GM21360 (cell line): ENCODE measurements around the gene NKX3-2.
A peak's percentile ranks its signal among the peaks of the same experiment; 100 is the strongest.

Experiments used
- ATAC-seq: cut with Tn5 transposase; IDR thresholded peaks from one replicate; pipeline ENCODE4 v1.9.1; 2021; ENCODE audit warnings: mild to moderate bottlenecking, moderate library complexity; ENCODE audit not compliant: unreplicated experiment

NKX3-2 gene

DNA sequence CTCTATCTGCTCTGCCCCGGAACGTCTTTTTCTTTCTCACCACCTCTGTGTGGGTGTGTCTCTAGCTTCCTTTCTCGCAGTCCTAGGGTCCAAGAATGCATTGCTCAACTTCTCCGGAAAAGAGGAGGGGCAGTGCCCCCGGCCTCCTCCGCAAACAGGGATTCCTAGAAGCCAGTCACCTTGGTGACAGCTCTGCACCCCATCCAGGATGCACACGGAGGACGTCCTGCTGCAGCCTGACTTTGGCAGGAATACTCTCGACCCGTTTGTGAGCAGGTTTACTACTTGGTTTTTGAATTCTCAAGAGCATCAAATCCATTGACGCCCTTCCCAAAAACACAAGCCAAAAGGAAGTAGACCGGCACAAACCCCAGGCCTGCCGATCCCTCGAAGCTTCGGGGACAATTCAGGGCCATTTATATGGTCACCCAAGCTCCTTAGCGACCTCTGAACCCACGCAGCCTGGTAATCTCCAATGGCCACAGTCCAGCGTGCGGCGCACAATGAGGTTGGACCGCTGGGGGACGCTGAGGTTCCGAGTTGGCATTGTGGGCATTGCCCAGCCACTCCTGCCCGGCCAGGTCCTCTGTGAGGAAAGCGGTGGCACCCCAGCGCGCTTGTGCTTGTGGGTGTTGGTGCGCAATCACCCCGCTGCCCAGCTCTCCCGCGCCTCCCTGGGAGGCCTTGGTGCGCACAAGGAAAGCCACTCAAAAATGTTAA is 9.8 kb downstream of the NKX3-2 start:
- no peak for ATAC-seq

DNA sequence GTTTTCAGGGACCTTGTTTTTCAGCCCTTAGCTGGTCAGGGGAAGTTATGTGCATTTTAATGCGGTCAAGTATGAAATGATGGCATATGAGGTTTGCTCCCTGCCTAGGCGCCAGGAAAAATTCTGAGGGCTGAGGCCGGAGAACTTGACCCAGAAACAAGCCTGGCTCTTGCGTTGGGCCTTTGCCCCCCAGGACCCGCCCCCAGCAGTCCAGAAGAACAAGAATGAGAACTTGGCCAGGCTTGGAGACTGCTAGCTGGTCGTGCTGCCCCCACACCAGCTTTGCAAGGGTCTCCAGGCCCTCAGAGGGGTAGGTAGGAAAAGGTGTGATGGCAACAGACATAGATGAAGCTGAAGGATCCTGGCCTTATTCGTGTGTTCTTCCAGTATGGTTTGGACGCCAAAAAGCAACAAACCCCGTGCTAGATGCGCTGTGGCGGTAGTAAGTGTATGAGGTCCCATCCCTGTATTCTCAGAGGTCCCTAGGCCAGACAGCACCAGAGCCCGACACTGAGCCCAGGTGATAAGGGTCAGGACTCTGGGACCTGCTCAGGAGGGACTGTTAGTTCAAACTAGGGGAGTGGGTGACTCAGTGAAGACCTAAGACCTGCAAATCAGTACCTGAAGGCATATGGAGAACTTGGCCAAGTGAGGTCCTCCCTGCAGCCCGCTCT is 10.5 kb downstream of the NKX3-2 start:
- ATAC-seq: no peak

DNA sequence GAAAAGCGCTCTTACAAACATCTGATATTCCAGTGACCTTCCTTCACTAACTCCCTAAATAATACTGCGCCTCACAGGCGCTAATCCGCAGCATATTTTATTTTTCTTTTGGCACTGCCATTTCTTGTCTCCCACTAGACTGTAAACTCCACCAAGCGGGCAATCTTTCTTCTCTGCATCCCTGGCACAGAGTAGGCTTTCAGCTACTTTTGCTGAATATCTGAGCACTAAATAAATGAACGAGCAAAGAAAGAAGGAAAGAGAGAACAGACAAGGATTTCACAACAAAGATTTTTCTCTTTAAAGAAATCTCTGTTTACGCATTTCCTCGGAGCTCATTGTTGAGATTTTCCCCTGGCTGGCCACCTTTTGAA is 12.7 kb downstream of the NKX3-2 start:
- ATAC-seq: no peak

DNA sequence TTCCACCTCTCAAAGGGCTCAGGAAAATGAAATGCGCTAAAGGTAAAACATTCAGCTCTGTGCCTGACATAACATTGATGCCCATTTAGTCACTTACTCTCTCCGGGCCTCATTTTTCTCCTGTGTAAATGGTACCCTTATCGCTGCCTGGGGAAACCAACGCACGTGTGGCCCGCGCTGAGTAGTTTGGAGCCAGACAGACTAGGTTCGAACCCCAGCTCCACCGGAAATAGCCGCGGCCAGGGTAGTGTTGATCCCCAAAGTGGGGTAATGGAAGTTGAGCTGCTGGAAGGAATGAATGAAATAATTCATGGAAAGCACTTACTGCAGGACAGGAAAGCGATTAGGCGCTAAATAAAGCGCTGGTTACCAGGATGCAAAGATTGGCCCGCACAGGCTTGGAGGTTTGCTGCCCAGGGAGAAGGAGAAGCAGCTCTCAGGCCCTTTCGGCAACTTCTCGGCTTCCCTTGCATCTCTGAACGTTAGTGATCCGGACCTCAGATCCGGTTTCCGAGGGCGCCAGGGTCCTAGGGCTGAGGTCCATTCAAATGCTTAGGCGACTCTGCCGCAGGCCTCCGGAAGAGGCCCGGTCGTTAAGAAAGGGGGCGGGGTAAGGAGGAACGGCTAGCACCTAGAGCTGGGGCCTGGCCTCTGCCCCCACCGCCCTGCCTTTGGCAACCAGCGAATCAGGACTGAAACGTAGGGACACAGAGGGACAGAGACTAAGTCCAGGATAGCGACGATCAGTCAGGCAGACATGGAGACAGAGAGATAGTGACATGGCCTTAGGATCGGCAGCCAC is 13.3 kb downstream of the NKX3-2 start:
- no peak for ATAC-seq

DNA sequence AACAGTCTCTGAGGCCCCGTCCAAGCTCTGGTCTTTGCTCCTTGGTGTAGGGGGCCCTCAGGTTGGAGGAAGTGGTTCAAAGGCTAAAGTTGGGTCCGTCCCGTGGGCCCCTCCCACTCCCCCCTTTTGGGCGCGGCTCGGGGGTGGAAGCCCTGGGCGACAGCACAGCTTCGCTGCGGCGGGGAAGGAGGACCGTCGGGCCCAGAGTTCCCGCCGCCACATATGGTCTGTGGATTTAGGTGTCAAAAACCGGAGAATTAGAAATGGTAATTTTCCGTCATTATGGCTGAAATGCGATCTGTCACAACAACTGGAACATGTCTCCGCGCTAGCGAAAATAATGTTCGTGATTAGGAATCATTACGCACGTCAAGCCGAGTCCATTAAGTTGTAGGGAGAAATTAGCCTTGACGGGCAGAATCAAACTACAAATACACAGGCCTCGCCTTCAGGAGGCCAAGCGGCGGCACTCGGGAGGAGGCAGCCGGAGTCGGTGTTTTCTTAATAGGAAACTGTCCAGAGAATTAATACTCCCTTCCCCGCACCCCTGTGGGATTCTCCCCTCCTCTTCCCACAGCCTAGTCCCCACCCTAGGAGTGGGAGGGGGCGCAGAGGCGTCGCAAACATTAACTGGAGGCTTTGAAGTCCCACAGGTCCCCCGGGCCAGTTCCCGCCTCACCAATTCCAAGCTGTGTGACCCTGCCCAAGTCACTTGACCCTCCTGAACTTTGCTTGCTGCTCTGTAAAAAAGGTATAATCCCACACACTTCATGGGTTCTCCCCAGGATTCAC is 15.0 kb downstream of the NKX3-2 start:
- no peak for ATAC-seq

DNA sequence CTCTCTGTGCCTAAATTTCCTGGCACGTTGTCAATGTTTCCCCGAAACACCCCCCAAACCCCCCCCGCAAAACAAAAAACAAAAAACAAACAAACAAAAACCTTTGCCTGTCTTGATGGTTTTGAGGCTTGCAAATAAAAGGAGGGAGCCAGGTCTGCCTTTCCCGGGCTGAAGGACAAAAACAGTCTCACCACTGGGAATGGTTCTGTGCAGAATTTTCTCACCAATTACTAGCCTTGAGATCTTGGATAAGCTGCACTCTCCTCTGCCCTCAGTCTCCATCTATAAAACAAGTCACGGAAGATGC is 15.5 kb downstream of the NKX3-2 start:
- no peak for ATAC-seq

DNA sequence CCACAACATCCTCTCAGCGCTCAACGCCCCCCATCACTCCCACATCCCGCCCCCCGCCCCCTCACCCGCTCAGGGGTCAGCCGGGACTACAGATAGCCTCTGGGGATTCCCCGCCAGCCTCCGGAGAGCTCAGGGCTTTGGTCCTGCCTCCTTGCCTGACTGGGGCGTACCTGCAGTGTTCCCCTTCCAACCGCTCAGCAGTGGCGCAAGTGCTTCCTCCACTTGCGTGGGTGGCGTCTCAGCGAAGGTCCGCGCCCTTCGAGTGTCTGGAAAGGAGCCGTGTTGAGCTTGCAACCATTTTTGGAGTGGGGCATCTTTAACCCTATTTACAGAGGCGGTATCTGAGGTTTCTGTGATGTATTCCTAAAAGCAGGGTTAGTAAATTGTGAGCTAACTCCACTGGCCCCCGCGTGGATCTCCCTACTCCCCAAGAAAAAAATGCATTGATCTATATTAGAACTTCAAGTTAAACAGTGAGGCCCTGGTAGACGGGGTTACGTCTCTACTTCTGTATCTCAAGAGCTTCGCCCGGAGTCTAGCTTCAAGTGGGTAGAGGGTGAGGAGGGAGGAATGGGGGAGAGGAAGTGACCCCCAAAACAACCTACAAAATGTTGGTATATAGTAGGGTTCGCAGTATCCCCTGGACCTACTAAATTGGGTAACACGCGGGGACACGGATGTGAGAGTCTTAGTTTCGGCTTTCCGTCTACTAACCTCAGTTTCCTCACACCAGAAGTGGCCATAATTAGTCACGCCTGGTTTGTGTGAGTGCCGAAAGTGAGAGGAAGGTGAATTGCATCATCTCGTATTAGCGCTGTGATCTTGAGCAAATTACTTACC is 16.1 kb downstream of the NKX3-2 start:
- ATAC-seq: peak; percentile 85

DNA sequence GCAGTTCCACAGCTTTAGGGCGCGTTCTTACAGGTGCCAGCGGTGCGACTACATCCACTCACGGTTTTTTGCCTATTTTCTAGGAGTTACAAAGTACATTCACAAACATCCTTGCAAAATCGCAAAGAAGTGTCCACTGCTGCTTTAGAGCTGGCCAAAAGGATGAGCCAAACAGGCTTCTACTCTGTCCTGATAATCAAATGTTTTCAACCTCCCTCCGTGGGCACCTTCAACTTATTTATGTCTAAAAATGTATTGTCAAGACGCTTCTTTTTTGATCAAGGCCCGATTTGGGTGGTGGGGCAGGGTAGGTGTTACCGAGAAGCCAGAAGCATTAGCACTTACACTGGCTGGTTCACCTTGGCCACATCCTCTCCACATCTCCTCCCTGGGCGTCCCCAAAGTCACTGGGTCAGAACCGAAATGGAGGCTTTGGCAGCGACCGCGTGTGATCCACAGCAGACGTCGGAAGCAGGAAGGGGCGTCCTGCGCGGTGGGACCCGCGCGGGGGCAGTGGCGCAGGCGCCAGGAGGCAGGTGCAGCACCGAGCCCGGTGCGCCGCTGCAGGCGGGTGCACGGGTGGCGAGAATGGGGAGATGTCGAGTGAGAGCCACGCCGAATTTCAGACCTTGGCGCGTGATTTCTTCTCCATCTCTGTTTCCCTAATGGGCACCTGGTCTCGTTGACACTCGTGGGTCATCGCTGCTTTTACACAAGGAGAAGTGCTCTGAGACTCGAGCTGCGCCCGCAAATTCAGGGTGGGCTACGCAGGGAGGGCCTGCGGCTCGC is 16.9 kb downstream of the NKX3-2 start:
- no peak for ATAC-seq

DNA sequence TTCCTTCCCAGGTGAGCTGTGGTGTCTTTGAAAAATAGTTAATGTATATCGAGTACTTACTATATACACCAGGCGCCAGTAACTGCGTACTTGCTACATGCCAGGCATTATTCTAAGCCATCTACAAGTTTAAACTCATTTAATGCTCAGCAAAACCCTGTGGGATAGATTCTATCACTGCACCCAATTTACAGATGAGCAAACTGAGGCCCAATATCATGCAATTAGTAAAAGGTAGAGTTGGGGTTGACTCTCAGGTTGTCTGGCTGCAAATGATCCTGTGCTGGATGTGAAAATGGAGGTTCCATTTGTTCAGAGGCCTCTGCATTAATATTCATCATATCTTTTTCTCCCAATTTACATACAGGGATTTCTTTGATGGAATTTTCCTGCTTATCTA is 17.6 kb downstream of the NKX3-2 start:
- no peak for ATAC-seq

DNA sequence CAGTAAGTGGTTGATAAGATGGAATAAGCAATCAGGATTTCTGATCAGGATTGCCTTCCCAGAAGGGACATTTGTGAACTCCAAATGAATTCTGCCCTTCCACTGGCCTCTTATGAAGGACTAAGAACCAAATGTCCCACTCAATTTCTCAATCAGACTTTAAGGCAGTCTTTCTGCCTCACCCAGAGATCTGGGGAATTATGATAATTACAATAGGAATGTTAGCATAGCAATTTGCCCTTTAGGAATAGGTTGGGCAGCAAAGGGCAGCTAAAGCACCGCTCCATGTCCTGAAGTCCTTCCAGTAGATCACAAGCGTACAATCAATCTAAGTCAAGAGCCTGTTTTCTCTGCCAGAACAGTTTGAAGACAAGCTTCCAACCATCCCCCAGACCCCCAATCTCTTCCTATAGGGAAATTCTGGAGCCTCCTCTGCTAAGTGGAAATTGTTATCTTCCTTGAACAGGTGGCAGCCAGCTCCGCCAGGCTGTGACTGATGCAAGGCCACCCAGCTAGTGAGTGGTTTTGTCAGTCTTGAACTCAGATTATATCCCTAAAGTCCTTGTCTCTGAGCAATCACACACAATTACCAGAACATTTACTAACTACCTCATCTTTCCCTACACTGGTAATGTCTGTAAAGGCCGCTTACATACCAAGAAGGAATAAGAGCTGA is 18.6 kb downstream of the NKX3-2 start:
- ATAC-seq: no peak

DNA sequence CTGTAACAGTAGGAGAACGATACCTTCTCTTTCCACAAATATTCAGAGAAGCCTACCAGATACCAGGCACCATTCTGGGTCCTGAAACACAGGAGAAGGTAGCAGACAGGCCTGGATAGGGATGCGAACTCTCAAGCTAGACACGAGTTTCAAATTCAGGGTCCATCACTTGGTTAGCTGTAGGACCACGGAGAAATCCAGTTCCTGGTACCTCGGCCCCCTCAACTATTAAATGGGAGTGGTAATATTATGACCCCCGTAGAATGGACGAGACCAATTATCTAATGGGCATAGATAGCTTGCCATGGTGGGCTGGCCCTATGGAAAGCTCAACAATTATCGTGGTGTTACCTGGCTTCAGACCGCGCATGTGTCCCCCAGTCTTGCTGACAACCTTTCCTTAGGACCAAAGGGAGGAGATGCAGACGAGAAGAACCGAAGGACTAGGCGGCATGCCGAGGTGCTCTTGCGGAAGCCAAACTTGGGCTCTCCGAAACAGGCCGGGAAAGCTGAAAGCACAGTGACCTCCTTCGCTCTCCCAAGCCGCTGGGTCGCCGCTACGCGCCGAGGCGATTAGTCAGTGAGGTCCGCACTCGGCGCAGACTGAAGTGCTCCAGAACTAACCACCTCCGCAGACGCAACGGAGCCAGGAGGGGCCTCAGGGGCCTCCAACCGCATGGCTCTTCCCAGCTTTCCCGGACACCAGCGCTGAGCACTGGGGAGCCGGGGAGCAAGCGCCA is 19.6 kb downstream of the NKX3-2 start:
- no peak for ATAC-seq

DNA sequence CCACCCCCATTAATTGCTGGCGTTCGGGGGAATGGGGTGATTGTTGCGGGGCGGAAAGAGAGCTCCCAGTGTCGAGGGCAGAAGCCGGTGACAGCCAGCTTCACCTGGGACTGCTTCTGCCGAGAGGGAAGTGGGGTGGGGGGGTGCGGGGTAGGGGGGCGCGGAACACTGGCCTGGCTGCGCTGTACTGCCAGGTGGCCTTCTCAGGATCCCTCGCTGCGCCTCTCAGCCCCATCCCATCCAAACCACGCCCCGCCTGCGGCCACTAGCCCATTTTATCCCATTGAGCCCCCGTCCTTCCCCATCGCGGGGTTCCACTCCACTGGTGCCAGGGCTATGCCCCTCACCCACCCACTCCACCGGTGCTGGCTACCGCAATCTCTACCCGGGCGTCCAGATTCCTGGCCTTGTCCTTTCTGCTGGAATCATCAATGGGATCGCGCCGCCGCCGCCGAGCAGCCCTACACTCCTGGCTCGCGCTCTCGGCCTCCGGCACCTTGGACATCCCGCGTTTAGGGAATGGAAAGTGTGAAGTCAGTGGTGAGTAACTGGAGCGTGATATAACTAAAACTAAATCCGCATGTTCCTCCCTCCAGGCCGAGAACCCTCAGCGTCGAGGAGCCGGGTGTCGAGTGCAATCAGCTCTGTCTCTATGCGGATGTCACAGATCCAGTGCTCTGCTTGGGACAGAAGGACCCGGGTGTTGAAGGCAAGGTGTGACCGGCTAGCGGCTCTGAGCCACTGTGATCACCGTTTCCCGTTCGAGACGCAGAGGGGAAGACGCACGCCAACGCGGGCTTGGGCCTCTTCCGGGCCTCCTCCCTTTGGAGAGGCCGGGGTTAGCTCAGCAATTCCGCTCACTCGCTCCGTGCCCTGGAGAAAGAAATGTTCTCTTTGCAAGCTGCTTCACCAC is 20.5 kb downstream of the NKX3-2 start:
- no peak for ATAC-seq

DNA sequence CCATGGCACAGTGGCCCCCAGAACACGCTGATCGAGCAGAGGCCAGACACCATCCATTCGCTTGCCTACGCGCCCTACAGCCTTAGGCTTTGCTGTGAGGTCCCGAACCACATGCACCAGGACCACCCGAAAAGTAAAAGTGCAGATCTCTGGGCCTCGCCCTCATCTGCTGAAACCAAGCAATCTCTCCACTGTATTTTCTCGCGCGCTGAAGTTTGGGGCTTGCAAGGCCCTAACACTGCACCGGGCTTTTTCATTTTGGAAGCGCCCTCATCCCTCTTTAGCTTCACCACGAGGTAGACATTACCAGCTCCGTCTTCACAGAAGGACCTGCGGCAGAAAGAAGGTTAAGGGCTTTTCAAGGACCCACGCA is 21.2 kb downstream of the NKX3-2 start:
- ATAC-seq: no peak

DNA sequence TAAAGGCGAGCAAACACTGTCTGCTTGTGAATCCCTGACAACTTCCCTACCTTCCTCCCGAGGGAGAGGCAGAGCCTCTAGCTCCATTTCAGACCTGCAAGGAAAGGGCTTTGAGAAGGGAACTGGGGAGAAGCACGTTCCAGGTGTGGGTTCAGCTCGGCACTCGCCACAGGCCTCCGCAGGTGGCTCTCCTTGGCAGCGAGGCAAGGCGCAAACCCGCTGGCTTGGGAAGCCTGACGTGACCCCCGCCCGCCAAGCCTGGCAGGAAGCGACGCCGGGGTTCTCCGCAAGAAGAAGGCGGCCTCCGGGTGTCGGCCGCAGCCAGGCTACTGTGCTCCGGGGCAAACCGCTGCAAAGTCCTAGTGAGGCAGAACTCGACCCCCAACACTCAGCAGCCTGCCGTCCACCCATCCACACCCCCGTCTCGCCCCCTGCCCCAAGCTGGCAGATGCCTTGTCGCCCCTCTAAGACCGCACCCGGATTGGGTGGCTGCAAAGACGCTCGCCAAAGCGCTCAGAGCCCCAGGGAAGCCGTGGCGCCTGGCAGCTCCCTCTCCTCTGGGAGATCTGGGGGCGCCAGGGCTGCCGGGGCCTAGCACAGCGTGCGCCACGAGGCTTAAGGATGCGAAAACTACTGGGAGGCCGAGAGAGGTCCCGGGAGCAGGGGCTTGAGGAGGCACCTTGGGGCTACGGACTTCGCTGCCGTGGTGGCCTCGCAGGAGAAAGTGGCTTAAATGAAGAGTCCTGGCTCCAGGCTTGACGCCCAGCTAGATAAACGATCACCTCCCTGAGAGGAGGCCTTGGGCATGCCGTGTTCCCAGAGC is 21.8 kb downstream of the NKX3-2 start:
- ATAC-seq: no peak

DNA sequence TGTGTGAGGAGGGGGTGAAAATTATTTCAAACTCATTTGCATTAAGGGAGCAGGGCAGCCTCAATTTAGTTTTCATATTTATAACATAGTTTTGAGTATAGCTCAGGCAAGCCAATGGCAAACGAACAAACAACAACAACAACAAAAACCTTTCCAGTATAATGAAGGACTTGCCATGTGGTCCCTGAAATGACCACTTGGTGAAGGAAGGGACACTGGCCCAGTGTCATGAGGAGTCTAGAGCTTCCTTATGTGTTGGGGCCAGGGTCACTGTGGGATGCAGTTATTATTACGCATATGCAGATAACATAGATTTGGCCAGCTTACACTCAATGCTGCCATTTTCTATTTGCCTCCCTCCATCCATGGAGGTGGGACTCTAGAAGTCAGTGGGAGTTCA is 23.3 kb downstream of the NKX3-2 start:
- ATAC-seq: no peak

DNA sequence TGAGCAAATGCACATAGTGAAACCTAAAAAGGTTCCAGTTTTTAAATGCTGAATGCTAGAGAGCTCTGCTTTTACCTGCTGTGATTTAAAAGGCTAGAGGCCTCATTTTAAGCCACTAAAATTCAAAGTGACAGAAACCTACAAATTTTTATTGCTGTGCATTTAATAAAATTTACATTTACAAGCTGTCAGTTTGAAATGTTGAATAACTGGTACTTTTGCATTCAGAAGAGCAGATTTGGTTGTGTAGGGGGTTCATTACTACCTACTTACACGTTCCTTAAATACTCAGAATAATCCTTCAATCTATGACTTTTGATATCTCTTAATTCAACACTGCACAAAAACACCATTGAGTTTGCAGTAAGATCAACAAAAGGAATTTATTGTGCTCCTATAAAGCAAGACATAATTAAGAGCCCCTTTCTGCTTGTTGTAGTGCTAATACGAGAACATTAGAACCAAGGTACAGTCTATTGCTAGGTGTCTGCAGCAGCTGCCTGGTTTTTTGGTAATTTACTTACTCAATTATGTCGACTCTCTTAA is 27.9 kb downstream of the NKX3-2 start:
- ATAC-seq: no peak
